Stimulated activated naive CD4-positive, alpha-beta T cell treated with Interleukin-2 at 50 U/mL for 16 hours (primary cell): ENCODE measurements around the gene ALS2.
"Not testable (repeated sequence)": the region's sequence is repeated elsewhere in the genome, so short reads cannot be mapped to it uniquely, and the experiment has no call there.

Experiments
- DNase-seq: peaks from one replicate; lab custom pipeline; 2025; lab: John Stamatoyannopoulos, UW

Gene ALS2

DNA sequence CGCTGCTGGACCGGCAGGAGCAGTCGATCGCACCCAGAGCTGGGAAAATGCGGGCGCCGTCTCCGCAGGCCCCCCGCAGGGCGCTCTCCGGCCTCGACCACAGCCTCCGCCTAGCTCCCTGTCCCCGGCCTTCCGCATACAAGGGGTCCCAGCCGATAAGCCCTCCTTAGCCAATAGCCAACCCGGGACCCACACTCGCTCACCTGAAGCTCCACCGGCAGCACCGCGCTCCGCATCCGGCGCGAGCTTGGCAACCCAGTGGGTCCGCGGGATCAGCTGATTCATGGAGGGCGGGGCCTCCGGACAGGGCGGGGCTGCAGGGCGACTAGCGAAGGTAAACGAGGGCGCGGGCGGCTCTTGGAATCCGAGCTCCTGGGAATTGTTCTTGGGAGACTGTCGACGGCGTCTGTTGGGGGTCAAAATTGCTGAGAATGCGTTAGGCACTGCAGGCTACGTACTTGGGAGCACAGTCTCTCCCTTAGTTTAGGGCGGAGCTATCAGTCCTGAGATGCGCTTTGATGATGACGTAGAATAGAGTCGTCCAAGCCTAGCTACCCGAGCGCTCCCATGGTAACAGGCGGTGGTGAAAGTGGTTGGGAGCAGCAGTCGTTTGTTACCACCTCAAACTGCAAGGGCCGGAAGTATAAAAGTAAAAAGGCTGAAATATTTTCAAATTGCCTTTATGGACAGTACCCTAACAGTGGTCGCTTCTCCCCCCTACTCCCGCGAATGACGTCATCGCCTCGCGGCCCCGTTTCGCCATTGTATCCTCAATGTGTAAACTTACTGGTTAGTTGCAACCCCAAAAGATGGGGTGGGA is at the start of gene ALS2:
TSS of gene ALS2 (minus strand) at position 260 of the 820 bp plus-strand sequence. CDS start 12,048 bp downstream, outside the sequence.
- DNase-seq: peak; percentile 93

DNA sequence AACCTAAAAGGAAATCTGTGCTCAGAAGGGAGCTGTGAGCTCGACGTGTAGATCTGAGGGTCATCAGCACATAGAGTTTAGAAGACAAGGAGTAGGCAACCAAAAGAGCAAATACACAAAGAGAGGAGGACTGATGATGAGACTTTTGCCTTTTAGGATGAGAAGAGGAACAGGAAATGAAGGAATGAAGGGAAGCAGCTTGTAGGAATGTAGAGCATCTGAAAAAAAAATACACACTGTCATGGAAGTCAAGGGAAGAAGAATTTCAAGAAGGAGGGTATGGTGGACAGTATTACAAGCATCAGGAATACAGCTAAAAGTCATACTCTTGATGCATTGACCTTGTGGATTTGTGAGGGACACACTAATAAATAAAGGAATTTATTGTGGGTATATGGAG is 47.5 kb upstream of the ALS2 start:
- no peak for DNase-seq

DNA sequence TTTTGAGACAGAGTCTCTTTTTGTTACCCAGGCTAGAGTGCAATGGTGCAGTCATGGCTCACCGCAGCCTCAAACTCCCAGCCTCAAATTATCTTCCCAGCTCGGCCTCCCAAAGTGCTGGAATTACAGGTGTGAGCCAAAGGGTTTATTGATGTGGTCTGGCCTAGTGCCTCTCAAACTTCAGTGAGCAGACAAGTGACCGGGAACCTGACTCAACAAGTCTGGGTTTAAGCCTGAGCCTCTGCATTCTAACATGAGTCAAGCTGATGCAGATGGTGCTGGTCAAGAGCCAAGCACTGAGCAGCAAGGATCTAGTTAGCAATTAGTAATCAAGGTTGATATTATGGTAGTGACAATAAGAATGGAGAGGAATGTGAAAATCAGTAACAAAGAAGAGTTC is 46.9 kb upstream of the ALS2 start:
- no peak for DNase-seq

DNA sequence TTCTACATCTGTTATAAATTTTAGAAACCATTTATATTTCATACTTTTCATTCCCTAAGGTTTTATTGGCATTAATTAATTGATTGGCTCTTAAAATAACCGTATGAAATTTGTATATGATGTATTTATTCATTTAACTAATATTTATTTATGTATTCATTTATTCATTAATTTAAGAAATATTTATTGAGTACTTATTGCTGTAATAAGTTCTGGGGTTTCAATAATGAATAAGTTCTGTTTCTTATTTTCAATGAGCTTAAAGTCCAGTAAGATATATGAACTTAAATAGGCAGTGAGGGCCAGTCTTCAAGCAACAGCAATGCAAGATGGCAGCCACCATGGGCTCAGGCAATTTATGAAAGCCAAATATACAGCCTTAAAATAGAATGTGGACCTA is 43.5 kb upstream of the ALS2 start:
- DNase-seq: no peak

DNA sequence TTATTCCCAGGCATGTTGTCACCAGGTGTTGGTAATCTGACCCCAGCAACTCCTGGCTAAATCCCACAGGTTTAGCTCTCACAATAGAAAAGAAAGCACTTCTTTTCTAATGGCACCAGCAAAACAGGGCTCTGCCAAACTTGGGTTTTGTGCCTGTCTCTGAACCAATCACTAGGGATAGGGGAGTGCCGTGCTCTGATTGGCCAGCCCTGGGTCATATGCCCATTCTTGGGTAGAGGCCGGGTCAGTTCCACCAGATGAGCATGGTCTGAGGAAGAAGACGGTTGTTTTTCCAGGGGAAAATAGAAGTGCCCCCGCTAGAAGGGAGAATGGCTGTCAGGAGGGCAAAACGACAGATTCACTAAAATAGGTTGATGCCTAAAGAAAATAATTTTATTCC is 40.3 kb upstream of the ALS2 start:
- DNase-seq: no peak

DNA sequence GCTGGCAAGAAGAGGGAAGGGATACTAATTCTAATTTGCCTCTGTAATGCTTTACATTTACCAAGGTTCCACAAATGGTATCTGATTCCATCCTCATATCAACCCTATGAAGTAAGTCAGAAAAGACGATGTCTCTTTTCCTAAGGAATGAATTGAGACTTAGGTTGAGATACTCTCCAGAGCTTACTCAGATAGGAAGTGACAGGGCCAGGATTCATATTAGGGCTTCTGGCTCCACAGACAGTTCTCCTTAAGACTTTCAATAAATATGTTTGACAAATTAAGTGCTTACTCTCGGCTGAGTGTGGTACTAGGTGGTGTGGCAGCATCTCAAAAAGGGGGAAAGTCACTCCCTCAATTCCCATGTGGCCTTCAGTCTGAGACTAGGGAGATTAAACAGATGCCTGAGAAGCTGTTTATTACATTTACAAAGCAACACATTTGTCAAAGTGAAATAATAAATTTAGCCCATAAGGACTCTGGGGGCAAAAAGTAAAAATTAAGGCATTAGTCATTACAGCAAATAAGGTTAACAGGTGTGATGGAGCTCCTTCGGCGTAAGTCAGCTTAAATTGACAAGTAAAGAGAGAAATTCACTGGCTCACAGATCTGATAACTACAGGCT is 39.8 kb upstream of the ALS2 start:
- no peak for DNase-seq

DNA sequence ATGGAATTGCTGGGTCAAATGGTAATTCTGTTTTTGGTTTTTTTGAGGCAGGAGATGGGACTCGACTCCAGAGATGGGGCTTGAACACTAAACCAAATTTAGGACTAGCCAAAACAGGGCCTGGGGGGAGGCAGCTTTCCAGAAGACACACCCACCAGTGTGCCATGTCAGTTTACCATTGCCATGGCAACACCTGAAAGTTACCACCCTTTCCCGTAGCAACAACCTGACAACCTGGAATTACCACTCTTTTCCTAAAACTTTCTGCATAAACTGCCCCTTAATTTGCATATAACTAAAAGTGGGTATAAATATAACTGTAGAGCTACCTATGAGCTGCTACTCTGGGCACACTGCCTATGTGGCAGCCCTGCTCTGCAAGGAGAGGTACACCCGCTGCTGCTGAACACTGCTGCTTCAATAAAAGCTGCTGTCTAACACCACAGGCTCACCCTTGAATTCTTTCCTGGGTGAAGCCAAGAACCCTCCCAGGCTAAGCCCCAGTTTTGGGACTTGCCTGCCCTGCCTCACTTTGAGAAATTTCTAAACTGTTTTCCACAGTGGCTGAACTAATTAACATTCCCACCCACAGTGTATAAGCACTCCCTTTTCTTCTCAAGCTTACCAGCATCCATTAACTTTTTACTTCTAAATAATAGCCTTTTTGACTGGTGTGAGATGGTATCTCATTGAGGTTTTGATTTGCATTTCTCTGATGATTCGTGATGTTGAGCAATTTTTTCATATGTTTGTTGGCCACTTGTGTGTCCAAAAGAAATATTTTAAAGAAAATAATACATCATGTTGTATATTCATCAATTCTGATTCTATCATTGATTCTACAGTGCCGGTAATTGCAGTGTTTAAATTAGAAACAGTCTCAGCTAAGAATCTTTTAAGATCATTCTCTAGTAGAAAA is 36.2 kb upstream of the ALS2 start:
- DNase-seq: no peak

DNA sequence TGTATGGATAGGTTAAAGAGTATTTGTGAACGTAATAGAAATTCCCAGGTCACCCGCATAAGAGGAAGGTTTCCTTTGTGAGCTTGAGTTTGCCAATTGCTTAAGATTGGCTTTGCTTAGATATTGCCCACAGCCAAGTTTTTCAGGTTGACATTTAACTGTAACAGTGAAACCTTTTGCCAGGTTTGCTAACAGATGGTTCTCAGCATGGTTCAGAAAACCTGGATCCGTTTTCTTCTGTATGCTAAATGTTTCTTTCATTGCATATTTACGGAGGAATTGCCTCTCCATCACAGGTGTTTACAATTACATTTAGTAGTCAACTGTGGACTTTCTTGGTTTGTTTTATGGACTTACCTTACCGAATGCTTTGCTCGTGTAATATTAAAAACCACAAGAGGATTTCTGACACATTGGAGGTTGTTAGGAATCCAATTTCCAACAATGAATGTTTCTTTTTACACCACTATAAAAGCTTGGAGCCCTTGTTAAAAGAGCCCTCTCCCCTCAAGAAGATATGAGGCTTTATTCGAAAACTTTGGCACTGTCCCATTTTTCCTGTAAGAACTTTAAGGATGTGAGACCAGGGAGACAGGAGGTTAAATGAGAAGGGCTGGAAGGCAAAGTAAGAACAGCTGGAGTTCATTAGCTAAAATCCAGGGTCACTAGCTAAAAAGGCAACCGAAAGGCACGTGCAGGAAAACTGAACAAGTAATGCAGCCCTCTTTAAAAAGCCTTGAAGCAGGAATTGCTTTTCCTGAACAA is 33.4 kb upstream of the ALS2 start:
- DNase-seq: no peak

DNA sequence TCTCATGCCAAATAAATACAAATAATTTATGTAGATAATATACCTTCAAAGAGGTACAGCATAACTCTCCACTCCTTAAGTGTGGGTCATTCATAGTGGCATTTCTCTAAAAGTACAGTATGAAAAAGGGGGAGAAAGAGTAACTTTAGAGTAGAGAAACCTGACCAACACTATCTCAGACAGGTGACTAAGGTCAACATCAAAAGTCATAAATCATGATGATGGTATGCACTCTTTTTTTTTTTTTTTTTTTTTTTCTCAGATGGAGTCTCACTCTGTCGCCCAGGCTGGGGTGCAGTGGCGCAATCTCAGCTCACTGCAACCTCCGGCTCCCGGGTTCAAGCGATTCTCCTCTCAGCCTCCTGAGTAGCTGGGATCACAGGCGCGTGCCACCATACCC is 29.9 kb upstream of the ALS2 start:
- not testable (repeated sequence) for DNase-seq

DNA sequence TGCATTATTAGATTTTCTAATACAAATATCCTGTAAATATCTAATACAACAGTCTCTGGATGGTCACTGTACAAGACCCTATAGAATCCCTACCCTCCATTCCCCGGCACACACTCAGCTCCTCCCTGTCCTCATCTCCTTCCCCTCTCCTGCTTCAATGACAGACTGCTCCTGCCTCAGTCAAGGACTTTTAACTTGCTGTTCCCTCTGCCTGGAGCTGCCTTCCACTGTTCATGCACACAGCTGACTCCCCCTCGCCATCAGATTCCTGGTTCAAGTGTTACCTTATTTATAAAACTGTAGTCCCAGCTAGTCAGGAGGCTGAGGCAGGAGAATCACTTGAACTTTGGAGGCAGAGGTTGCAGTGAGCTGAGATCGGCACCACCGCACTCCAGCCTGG is 28.9 kb upstream of the ALS2 start:
- DNase-seq: no peak

DNA sequence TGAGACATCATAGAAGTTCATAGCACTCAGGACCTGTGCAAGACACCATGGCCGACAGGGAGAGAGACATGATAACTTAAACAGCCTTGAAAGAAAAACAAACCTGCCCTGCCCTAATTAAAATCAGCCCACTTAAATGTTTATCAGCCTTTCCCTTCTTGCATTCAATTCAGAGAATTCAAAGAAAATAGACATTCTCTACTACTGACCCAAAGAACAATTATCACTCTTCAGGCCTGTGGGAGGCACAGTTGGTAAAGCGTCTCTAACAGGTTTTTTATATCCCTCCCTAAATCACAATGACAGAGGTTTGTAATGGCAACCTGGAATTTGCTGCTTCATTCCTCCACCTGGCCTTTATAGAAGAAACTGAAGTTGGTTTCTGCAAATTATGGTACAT is 27.3 kb upstream of the ALS2 start:
- DNase-seq: no peak

DNA sequence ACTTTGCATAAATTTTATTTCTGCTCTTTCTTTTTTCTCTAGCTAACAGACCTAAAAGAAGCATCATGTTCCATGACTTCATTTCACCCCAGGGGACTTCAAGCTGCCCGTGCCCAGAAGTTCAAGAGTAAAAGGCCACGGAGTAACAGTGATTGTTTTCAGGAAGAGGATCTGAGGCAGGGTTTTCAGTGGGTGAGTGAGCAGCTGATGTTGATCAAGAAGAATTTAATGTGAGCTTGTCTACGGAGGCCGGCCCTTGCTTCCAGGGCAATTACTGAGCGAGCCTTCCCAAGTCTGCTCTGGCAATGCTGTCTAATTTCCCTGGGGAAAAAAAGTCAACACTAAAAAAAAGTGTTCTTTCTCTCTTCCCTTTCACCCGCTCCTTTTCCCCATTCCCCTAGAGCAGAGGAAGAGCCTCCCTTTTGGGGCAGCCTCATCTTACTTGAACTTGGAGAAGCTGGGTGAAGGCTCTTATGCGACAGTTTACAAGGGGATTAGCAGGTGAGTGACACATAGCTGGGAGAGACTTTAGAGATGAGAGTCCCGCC is 26.8 kb upstream of the ALS2 start:
- no peak for DNase-seq

DNA sequence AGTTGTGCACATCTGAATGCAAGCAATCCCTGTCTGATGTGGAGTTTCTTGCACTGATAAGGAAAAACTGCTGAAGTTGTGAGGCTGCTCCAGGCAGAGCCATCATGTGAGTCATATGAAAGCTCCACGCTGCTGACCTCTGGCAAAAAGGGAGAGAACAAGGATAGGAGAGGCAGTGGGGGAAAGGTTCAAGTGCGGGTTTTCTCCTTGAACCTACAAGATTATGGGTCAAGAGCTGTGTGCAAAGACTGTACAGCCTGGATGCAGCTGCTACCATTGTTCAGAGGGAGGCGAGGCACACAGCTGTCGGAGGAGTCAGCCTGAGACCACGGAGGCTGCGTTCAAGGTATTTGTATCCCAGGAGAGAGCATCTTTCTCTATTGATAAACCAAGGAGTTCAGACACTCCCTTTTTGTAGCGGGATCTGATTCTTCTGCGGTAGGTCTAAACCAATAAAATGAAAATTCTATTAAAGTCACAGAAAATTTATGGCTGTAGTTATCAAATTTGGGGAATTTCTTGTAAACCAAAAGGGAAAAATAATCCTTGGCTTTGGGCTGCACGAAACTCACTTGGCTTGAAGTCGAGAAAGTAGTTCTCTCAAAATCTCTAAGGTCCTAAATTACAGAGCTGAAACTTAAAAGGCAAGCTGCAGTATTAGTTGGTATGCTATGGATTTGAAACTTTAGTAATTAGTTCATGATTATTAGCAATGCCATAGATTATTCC is 25.9 kb upstream of the ALS2 start, which contains the start of gene CDK15:
TSS of gene CDK15 (plus strand) at position 96 of the 729 bp plus-strand sequence. CDS start at position 224, 128 bp downstream.
- no peak for DNase-seq

DNA sequence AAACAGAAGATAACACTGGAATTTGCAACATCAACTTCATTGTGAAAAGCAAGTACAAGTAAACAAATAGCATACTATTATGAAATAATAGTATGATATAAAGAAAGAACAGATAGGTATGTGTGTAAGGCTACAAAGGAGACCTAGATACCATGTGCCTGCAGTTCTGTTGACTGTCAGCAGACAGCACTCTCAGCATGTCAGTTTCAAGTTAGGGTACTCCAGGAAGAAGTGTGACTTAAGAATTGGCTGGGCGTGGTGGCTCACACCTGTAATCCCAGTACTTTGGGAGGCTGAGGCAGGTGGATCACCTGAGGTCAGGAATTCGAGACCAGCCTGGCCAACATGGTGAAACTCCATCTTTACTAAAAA is 18.2 kb upstream of the ALS2 start:
- not testable (repeated sequence) for DNase-seq

DNA sequence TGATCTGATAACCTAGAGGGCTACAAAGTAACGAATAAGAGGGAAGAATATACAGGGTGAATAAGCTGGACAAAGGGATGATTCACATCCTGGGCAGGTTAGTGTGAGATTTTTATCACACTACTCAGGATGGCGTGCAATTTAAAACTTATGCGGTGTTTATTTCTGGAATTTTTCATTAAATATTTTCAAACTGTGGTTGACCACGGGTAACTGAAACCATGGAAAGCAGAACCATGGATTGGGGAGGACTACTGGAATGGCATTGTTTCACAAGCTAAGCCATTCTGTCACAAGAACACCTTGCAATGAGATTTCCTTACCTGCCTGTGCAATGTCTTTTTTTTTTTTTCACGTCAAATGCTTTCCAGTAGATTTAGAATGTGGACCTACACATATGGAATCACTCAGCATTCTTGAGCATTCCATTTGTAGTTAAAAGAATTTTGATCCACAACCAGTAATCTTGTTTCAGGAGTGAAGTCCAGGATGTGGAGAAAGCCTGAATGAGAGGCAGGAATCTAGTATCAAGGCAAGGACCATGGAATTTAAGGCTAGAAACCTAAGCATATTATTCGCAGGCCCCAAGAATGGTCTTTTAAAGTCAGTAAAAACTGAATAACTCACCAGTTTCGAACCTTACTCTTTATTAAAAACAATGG is 17.6 kb upstream of the ALS2 start:
- no peak for DNase-seq

DNA sequence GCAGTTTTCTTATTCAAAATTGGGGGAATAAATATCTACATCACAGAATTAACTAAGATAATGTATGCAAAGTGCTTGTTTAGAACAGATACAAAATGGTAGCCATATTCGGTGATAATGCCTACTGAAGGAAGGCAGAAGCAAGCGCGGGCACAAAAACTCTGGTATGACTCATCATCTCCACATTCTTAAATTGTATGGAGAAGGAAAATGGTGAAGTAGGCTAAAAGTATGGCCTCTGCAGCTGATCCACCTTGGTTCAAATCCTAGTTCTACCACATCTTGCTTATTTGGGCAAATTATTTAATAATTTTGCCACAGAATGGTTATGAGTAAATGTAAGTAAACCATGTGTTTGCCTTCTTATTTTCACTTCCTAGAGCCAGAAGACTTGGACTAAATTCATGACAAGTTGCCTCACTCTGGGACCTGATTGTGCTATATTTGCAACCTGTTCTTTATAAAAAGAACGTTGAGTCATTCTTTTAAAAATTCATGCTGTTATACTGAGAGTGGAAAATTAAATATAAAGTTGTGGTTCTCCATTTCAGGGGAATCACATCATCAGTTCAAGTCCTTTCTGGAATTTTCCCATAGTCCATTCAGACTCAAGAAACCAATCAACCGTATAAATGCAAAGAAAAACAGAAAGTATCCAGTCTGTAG is 16.6 kb upstream of the ALS2 start:
- DNase-seq: no peak

DNA sequence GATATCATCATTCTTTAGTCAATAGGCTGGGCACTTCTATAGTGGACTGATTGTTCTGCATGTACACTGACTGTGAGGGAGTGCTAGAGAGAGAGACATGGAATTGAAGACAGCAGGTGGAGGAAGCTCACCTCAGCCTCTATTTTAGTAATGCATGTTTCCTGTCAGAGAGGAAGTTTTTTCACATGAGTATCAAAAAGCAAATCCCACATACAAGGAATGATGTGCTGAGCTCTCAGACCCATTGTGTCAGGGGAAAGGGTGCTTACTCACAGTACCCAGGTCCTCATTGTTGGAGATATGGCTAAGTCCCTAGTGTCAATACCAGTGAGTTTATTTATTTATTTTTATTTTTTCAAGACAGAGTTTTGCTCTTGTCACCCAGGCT is 15.7 kb upstream of the ALS2 start:
- no peak for DNase-seq

DNA sequence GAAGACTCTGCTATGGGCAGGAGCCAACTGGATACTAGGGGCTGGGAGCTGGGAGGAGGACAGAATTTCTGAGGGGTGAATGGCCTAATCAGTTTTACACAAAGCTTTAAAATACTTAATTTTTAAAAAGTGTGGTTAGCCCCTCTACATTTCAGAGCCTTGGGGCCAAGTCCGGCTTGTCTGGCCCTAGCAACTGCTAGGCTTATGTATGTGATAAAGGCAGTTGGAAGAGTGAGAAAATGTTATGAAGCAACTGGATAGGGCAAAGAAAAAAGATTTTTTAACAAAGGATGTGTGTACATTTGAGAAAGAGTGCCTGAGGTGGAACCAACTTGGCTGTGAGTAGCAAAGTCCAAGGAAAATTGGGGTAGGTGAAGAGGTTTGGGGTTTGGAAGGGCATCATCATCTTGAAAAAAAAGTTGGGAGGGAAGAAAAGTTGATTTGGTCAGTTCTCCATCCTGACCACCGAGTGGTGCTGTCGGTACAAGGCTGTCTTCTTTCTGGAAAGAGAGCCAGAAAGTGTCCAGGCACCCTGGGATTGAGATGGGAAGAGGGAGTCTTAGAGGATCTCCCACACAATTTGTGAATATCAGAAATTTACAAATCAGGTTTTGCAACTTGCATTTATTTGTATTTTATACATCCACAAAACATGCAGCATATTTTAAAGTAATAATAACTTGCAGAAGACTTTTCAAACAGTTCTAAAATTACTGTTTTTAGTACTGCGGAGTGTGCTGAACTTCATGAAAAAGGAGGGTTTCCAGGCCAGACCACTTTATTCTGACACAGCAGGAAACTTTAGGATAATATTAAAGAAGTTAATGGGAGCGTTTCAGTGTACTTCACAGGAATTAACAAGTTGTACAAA is 15.1 kb upstream of the ALS2 start:
- DNase-seq: no peak

DNA sequence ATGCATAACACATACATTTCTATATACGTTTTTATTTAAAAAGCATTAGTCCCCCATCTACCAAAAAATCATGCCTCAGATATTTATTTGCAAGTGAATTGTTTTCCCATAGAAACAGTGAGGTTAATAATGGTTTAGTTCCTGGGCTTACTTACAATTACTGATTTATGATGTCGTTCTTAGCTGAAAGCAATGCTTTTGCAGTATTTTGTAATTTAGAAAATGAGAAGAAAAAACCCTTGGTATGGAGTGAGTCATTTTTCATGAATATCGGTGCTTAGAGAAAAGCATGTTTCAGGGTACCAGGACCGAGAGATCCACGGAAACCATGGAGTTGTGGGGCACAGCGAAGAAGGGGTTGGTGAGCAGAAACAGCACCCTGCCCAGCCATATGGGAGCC is 13.6 kb upstream of the ALS2 start:
- DNase-seq: no peak
